D341Med (cell line): ENCODE data around the gene HSF2BP.
"Not testable (repeated sequence)": the region's sequence is repeated elsewhere in the genome, so short reads cannot be mapped to it uniquely, and the experiment has no call there.

Experiments used
- DNase-seq: peaks from one replicate; pipeline ENCODE4 v3.0.0; 2012; ENCODE audit warnings: low spot score

HSF2BP gene

GRCh38 chr21:43651926-43652325, 7.4 kb downstream of the HSF2BP start:
- not testable (repeated sequence) for DNase-seq

GRCh38 chr21:43648171-43648570, 11.1 kb downstream of the HSF2BP start:
- no peak for DNase-seq

GRCh38 chr21:43646550-43647260, 12.6 kb downstream of the HSF2BP start:
- DNase-seq: peak; percentile 89

- DNase-seq: no peak
These were observed 13.3 kb downstream of the HSF2BP start for GRCh38 chr21:43645976-43646375.

- DNase-seq: no peak
These were observed 14.0 kb downstream of the HSF2BP start for GRCh38 chr21:43645136-43645891.

GRCh38 chr21:43644609-43645008, 14.7 kb downstream of the HSF2BP start:
- DNase-seq: no peak

- DNase-seq: no peak
These were observed 15.2 kb downstream of the HSF2BP start for GRCh38 chr21:43644071-43644470.

GRCh38 chr21:43643193-43643592, 16.1 kb downstream of the HSF2BP start:
- no peak for DNase-seq

- DNase-seq: no peak
These were observed 18.9 kb downstream of the HSF2BP start for GRCh38 chr21:43640400-43640799.

GRCh38 chr21:43639470-43640353, 19.6 kb downstream of the HSF2BP start:
- no peak for DNase-seq

GRCh38 chr21:43637530-43638158, 21.6 kb downstream of the HSF2BP start:
- DNase-seq: no peak

GRCh38 chr21:43635436-43635835, 23.9 kb downstream of the HSF2BP start:
- DNase-seq: no peak

GRCh38 chr21:43634618-43635017, 24.7 kb downstream of the HSF2BP start:
- DNase-seq: no peak

- no peak for DNase-seq
These were observed 26.8 kb downstream of the HSF2BP start for GRCh38 chr21:43632373-43632905.

GRCh38 chr21:43631411-43632107, 27.7 kb downstream of the HSF2BP start:
- no peak for DNase-seq

- DNase-seq: no peak
These were observed 31.8 kb downstream of the HSF2BP start for GRCh38 chr21:43627527-43627926.

GRCh38 chr21:43626390-43626789, 32.9 kb downstream of the HSF2BP start:
- no peak for DNase-seq

- DNase-seq: no peak
These were observed 34.9 kb downstream of the HSF2BP start for GRCh38 chr21:43624339-43624738.

- DNase-seq: no peak
These were observed 35.7 kb downstream of the HSF2BP start for GRCh38 chr21:43623588-43623987.

GRCh38 chr21:43622796-43623195, 36.5 kb downstream of the HSF2BP start:
- no peak for DNase-seq

- no peak for DNase-seq
These were observed 39.4 kb downstream of the HSF2BP start for GRCh38 chr21:43619856-43620255.
